PFSK-1 (cell line): Measurements from ENCODE around the gene AHI1.

ENCODE experiments used
- FOXP2 ChIP-seq: optimal IDR thresholded peaks from 2 replicates; pipeline ENCODE3; 2011; ENCODE audit warnings: borderline replicate concordance, control low read depth, inconsistent platforms; ENCODE audit not compliant: insufficient read depth; ENCODE audit errors: extremely low read length, extremely low read depth
- POLR2AphosphoS5 ChIP-seq: IDR thresholded peaks from 2 replicates; pipeline ENCODE4 v1.6.1; 2012; ENCODE audit warnings: low read depth, mild to moderate bottlenecking, control low read depth, low read length, moderate library complexity
- SIN3A ChIP-seq: IDR thresholded peaks from 2 replicates; pipeline ENCODE4 v1.6.1; 2012; ENCODE audit warnings: mild to moderate bottlenecking, low read length, moderate library complexity, borderline replicate concordance; ENCODE audit not compliant: insufficient read depth
- TAF1 ChIP-seq: IDR thresholded peaks from 2 replicates; pipeline ENCODE4 v1.6.1; 2012; ENCODE audit warnings: low read length, control low read depth, borderline replicate concordance; ENCODE audit not compliant: insufficient read depth
- TF ChIP-seq, protein P1 (sequence below), 2 experiments: IDR thresholded peaks; 2 replicates each; pipeline versions ENCODE4 v1.6.1 to v1.8.0; 2011 to 2012; ENCODE audit warnings: low read depth in 2 of 2, low read length in 2 of 2, control low read depth in 1 of 2, inconsistent platforms in 1 of 2, mild to moderate bottlenecking in 1 of 2, moderate library complexity in 1 of 2; ENCODE audit not compliant: insufficient read depth in 1 of 2

DNA sequence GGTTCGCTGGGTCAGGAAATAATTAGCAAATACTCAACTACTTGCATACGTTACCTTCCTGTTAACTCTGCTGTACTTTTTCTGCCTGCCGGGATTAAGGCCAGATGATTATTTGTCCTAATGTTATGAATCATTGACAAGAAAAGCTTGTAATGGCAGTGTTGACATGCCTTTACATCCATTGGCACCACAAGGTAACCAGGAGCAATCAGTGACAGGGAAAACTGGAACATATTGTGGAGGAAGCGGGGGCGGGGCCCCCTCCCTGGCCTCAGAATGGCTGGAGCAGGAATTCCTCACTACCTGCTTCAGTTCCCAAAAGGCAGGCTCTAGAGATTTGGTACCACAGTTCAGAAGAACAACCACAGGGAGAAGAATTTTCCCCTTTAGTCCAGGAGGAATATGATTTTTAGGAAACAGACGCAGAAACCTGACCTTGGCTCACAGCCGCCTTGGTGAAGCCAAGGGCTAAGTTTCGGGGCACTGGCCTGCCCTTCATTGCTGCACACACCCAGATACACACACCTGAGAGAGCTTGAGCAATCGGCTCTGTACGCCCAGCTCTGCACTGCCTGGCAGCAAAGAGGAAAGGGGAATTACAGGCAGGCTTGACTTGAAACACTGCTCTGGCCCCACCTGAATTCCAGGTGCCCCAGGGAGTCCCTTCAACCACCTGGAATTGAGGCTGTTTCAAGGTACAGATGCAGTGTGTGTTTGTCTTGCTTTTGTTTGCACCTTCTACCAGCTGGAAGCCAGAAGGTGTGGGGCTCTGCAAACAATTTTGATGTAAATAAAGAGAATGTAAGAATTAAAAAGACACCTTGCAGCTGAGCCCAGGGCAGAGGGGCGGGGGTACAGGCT is 226.6 kb downstream of the AHI1 start:
- TF ChIP-seq, protein P1, sequence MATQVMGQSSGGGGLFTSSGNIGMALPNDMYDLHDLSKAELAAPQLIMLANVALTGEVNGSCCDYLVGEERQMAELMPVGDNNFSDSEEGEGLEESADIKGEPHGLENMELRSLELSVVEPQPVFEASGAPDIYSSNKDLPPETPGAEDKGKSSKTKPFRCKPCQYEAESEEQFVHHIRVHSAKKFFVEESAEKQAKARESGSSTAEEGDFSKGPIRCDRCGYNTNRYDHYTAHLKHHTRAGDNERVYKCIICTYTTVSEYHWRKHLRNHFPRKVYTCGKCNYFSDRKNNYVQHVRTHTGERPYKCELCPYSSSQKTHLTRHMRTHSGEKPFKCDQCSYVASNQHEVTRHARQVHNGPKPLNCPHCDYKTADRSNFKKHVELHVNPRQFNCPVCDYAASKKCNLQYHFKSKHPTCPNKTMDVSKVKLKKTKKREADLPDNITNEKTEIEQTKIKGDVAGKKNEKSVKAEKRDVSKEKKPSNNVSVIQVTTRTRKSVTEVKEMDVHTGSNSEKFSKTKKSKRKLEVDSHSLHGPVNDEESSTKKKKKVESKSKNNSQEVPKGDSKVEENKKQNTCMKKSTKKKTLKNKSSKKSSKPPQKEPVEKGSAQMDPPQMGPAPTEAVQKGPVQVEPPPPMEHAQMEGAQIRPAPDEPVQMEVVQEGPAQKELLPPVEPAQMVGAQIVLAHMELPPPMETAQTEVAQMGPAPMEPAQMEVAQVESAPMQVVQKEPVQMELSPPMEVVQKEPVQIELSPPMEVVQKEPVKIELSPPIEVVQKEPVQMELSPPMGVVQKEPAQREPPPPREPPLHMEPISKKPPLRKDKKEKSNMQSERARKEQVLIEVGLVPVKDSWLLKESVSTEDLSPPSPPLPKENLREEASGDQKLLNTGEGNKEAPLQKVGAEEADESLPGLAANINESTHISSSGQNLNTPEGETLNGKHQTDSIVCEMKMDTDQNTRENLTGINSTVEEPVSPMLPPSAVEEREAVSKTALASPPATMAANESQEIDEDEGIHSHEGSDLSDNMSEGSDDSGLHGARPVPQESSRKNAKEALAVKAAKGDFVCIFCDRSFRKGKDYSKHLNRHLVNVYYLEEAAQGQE (IDR thresholded peaks at IDR 0.05; ENCODE audit: insufficient read depth in 1 of 2, low read depth in 2 of 2, low read length in 2 of 2) = no peak
- no peak for TF ChIP-seq SIN3A
- no peak for TF ChIP-seq TAF1
- TF ChIP-seq POLR2AphosphoS5 = no peak
- TF ChIP-seq FOXP2 = no peak
